ENCODE results near the gene USP6NL.

The USP6NL gene

DNA sequence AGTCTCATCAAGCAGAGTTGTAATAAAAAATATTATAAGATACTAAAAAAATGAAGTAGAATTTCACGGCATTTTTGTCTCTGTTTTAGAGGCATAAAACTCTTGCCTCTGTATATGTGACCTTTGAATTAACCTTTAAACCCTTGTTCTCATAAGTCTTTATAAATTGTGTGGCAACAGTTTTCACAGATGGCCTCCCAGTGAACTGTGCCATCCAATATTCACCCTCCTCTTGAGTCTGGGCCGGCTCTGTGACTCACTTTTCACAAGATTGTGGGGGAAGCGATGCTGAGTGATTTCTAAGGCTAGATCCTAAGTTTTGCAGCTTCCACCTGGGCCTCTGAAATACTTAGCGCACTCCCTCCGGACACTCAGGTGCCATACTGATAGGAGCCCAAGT is 4.6 kb upstream of the USP6NL start:
- DNase-seq (ENCODE audit: low read depth) = no peak

- no peak for DNase-seq (ENCODE audit: low read depth)
These were observed 3.9 kb upstream of the USP6NL start for GRCh38 chr10:11615396-11615795.

DNA sequence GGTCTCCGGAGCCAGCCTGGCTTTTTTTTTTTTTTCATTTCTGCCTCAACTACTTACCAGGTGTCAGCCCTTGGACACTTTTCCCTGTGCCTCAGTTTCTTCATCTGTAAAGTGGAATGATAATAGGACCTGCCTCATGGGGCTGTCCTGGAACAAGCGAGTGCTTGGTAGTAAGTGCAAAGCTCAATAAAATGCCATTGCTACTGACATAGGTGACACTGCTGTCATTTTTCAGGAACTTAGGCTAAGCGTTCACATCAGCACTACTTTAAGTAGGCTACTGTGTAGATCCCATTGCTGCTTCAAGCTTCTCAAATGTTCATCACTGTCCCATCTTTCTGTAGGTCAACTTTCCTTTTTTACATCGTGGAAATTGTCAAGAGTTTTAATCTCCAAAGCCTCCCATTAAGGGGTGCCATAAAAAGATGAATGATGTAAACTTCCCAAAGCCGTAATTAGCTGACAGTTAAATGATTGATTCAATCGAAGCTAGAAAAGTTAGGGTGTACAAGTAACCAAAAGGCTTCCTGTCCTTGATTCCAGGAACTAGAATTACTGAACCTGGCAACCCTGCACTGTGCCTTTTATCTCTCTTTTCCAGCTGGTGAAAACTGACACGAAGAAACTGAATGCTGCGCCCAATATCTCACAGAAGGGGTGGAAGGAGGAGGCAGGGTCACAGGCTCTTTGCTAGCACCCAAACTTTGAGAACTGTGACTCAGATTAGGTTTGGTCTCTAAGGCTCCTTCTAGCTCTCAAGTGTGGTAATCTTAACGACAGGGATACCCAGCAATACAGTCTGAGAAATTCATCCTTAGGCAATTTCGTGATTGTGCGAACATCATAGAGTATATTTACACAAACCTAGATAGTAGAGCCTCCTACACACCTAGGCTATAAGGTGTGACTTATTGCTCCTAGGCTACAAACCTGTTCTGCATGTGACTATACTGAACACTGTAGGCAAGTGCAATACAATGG is 861 bp upstream of the USP6NL start:
- no peak for DNase-seq (ENCODE audit: low read depth)

DNA sequence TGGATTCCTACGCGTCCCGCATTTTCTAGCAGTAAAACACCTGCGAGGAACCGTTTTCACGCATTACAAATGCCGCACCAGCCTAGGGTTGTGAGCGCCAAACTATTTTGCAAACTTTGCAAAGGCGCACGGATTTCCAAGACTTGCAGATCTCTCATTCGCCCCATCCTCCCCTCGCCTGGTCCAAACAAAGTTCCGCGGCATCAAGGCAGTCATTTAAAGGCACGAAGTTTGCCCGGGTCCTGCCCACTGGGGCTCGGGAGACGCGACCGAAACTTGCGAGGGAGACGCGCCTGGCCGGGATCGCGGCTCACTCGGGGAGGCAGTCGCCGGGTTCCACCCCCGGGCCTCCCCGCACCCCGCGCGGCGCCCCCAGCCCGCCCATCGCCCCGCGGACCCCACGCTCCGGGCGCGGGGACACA is 613 bp downstream of the USP6NL start:
- DNase-seq (ENCODE audit: low read depth) = no peak

DNA sequence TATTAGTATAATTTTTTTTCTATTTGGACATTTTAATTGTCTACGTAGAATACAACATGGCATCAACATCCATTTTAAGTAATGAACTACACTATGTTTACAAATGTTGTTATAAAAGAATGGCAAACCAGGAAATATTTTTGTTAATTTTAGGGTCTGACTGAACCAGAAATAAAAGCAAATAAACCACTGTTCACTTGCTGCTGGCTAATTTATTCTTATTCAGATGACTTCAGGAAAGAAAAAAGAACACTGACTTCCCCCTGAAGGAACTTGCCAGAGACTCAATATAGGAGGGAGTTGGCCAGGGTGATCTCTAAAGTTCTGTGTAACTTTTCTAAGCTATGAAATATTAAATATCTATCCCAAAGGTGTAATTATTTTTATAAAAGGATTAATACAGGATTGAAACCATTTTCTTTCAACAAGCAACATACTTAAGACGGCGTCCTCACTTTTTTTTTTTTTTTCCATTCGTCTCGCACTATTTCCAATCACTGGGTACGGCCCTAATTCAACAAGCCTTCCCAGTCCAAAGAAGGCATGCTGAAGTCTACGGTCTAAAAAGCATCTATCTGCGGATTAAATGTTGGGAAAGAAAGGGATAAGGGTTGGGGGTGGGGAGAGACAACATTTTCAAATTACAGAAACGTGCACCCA is 1.2 kb downstream of the USP6NL start:
- DNase-seq (ENCODE audit: low read depth) = no peak

- DNase-seq (ENCODE audit: low read depth) = no peak
These were observed 1.9 kb downstream of the USP6NL start for GRCh38 chr10:11609492-11610093.

GRCh38 chr10:11609052-11609451 is 2.4 kb downstream of the USP6NL start:
- no peak for DNase-seq (ENCODE audit: low read depth)

DNA sequence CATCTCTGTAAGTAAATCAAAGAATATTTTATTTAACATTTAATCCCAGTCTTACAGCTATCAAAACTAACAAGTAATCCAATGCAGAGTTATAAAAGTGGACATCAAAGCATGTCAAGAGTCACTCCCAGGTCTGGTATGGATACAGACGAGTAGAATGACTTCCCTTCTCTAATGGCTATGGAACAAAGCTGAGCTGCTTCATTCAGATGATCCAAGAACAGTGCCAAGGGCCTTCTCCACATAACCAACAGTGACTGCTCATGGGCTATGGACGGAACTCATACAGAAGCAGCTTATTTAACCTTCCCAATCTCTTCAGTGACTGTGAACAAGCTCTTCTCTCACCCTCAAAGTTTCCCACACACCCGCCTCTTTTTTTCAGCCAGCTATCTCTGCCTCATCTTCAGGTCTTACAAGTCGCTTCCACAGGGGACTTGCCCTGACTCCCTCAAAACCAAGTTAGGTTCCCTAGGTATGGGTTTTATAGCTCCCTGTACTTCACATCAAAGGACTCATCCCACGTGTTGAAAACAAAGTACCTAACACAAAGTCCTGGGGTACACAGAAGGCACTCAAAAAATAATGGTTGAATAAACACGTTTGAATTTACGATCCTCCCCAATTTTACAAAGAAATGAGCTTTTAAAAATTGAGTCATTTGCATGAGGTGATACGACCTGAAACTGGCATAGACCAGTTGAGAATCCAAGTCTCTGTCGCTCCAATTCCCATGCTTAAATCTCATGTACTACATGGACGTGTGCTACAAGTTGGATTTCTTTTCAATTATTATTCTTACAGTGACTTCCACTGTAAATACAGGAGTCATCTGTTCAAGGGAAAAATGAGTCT is 3.1 kb downstream of the USP6NL start:
- DNase-seq (ENCODE audit: low read depth) = no peak

GRCh38 chr10:11605807-11606408 is 5.5 kb downstream of the USP6NL start:
- DNase-seq (ENCODE audit: low read depth) = no peak

- no peak for DNase-seq (ENCODE audit: low read depth)
These were observed 6.4 kb downstream of the USP6NL start for GRCh38 chr10:11604865-11605650.

GRCh38 chr10:11603741-11604140 is 7.7 kb downstream of the USP6NL start:
- no peak for DNase-seq (ENCODE audit: low read depth)

GRCh38 chr10:11602919-11603523 is 8.4 kb downstream of the USP6NL start:
- no peak for DNase-seq (ENCODE audit: low read depth)

GRCh38 chr10:11602358-11602757 is 9.1 kb downstream of the USP6NL start:
- DNase-seq (ENCODE audit: low read depth) = no peak

- DNase-seq (ENCODE audit: low read depth) = no peak
These were observed 9.8 kb downstream of the USP6NL start for GRCh38 chr10:11601670-11602069.

GRCh38 chr10:11600280-11600679 is 11.2 kb downstream of the USP6NL start:
- DNase-seq (ENCODE audit: low read depth) = no peak

GRCh38 chr10:11598712-11599397 is 12.6 kb downstream of the USP6NL start:
- no peak for DNase-seq (ENCODE audit: low read depth)

DNA sequence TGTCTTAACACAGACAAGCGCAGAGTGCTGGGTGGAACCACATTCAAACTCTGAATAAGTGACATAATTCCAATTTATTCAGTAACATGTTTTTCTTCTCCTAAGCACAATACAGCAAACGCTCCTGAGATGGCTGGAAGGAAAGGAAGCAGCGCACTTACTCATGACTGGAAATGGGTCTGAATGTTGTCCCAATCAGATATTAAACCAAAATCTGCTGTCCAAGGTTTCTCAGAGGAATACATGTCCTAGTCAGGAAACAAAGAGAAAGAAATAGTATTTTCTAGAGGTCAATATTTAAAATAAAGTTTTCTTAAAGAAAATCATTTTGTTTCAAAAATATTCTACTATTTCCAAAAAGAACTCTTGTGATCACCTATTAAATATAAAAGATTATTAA is 14.0 kb downstream of the USP6NL start:
- no peak for DNase-seq (ENCODE audit: low read depth)

- no peak for DNase-seq (ENCODE audit: low read depth)
These were observed 16.1 kb downstream of the USP6NL start for GRCh38 chr10:11595395-11595692.

DNA sequence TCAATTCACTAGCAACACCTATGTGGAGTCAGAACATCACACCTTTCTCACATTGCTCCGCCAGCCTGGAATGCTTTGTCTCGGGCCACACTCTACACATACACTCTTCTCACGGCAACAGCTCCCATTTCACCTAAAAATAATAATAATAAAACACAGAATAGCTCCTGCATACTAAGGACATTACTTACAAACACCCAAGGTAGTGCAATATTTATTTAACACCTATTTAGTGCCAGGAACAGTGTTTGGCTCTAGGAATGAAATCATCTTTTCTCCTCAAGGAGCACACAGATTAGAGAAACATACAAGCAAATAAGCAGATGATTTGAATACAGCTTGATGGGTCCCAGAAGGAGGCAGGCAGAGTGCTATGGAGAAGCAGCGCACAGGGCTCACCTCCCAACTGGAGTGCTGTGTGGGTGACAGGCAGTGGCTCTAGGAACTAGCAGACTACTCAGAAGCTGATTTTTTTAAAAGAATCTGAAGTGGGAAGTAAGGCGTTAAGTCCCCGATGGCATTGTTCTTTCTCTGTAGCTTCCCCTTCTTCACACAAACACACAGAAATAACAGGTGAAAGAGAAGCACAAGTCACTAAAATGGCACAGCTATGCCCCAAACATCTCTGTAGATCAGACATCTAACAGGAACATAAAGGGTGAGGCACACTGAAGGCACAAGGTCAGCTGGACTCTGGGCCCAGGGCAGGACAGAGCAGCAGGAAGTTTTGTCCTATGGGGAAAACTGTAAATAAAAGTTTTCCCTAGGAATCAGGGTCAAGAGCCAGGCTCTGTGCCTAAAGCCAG is 16.7 kb downstream of the USP6NL start:
- DNase-seq (ENCODE audit: low read depth) = no peak
